ENCODE results near the gene LRMDA.

LRMDA gene

GRCh38 chr10:75417522-75417927 lies 13.9 kb upstream of the LRMDA start:
- H3K4me3 ChIP-seq (ENCODE audit: low read depth, low read length) = no peak overlapping the region
- TF ChIP-seq CTCF (IDR thresholded peaks at IDR 0.05; ENCODE audit: borderline replicate concordance, insufficient read depth, low read depth, low read length) = no peak

- no peak for TF ChIP-seq CTCF (IDR thresholded peaks at IDR 0.05; ENCODE audit: borderline replicate concordance, insufficient read depth, low read depth, low read length)
- no peak overlapping the region for H3K4me3 ChIP-seq (ENCODE audit: low read depth, low read length)
Observed at GRCh38 chr10:75418293-75418692, 13.1 kb upstream of the LRMDA start.

- H3K4me3 ChIP-seq (ENCODE audit: low read depth, low read length) = no peak overlapping the region
- no peak for TF ChIP-seq CTCF (IDR thresholded peaks at IDR 0.05; ENCODE audit: borderline replicate concordance, insufficient read depth, low read depth, low read length)
Observed at GRCh38 chr10:75418712-75419111, 12.7 kb upstream of the LRMDA start.

- TF ChIP-seq CTCF (IDR thresholded peaks at IDR 0.05; ENCODE audit: borderline replicate concordance, insufficient read depth, low read depth, low read length) = no peak
- no peak overlapping the region for H3K4me3 ChIP-seq (ENCODE audit: low read depth, low read length)
Observed at GRCh38 chr10:75422913-75423312, 8.5 kb upstream of the LRMDA start.

GRCh38 chr10:75424571-75424970 lies 6.9 kb upstream of the LRMDA start:
- no peak for TF ChIP-seq CTCF (IDR thresholded peaks at IDR 0.05; ENCODE audit: borderline replicate concordance, insufficient read depth, low read depth, low read length)
- H3K4me3 ChIP-seq (ENCODE audit: low read depth, low read length) = no peak overlapping the region

- no peak overlapping the region for H3K4me3 ChIP-seq (ENCODE audit: low read depth, low read length)
- TF ChIP-seq CTCF (IDR thresholded peaks at IDR 0.05; ENCODE audit: borderline replicate concordance, insufficient read depth, low read depth, low read length) = no peak
Observed at GRCh38 chr10:75425291-75426079, 5.9 kb upstream of the LRMDA start.

- no peak for TF ChIP-seq CTCF (IDR thresholded peaks at IDR 0.05; ENCODE audit: borderline replicate concordance, insufficient read depth, low read depth, low read length)
- H3K4me3 ChIP-seq (ENCODE audit: low read depth, low read length) = no peak overlapping the region
Observed at GRCh38 chr10:75426880-75427279, 4.5 kb upstream of the LRMDA start.
